ENCODE data around the gene GJB5. TPM values are rescaled to one million over a fixed set of nuclear protein-coding genes. Genes with fewer than 3 reads are reported as not detected.

Gene GJB5
- total and polyA plus RNA-seq, 2 of the 8 experiments (the other 6 are each of a cell fraction or from before 2014, with no cell fraction given): 0.86 to 3.1 TPM

- Histone ChIP-seq H3K4me1 (replicated peaks in 1 of 4; ENCODE audit: control insufficient read depth in 3 of 4, insufficient read depth in 4 of 4, low read length in 3 of 4) (peaks cover 0 to 12% (median 7%) of the 10 kb centered on the region in 4 experiments; a peak in 4 of 7 replicates), H4K5ac (ENCODE audit: insufficient read length, low read depth, low read length) (no peak overlapping the region), H2BK15ac (ENCODE audit: low read length) (no peak overlapping the region), H3K18ac (ENCODE audit: extremely low read depth, low read length) (no peak overlapping the region), H3K79me2 (ENCODE audit: control insufficient read depth in 1 of 2, insufficient read depth in 2 of 2, low read length in 2 of 2) (no peaks in the 10 kb centered on the region), H3K79me1 (ENCODE audit: low read depth, low read length) (no peaks in the 10 kb centered on the region), H3K56ac (replicated peaks; ENCODE audit: insufficient read length, low read depth, low read length) (no peak overlapping the region), H4K20me1 (replicated peaks in 1 of 2; ENCODE audit: control insufficient read depth in 1 of 2, insufficient read depth in 2 of 2, low read length in 2 of 2) (no peaks in the 10 kb centered on the region), H2BK20ac (ENCODE audit: low read length) (no peak overlapping the region), H3K23me2 (ENCODE audit: low read depth, low read length) (no peaks in the 10 kb centered on the region; the same call in 1 of the 2 replicates), H3K4me3 (ENCODE audit: extremely low read depth in 1 of 4, insufficient read depth in 2 of 4, low read depth in 3 of 4, low read length in 4 of 4) (no peak overlapping the region), H2BK12ac (ENCODE audit: low read depth, low read length) (no peak overlapping the region), H2BK5ac (ENCODE audit: low read depth, low read length) (no peak overlapping the region), H2AK5ac (ENCODE audit: low read depth, low read length) (no peak overlapping the region), H4K91ac (replicated peaks; ENCODE audit: insufficient read length, low read length) (no peak overlapping the region), H3K9me3 (ENCODE audit: insufficient read depth in 2 of 2, low read depth in 1 of 2, low read length in 1 of 2) (no peaks in the 10 kb centered on the region), H3K4me2 (ENCODE audit: insufficient read depth in 1 of 2, low read depth in 2 of 2, low read length in 2 of 2) (no peak overlapping the region), H3K14ac (ENCODE audit: insufficient read length) (no peak overlapping the region), H4K8ac (ENCODE audit: extremely low read depth, insufficient read depth, low read length) (no peak overlapping the region), H2BK120ac (replicated peaks; ENCODE audit: low read depth, low read length) (no peak overlapping the region), H2AFZ (ENCODE audit: low read length) (no peak overlapping the region), H3K27ac (ENCODE audit: low read depth, low read length) (no peak overlapping the region), H3K23ac (ENCODE audit: insufficient read length) (no peak overlapping the region), H3K4ac (replicated peaks; ENCODE audit: insufficient read length, low read depth, low read length) (no peak overlapping the region), H3K36me3 (ENCODE audit: control insufficient read depth in 2 of 4, insufficient read depth in 4 of 4, low read length in 3 of 4) (no peaks in the 10 kb centered on the region), H3K27me3 (replicated peaks in 1 of 4; ENCODE audit: control insufficient read depth in 3 of 4, extremely low read depth in 1 of 4, insufficient read depth in 3 of 4, low read length in 3 of 4) (peaks cover 0 to 13% (median 10%) of the 10 kb centered on the region in 4 experiments; a peak in 4 of 7 replicates), H3K9ac (replicated peaks in 1 of 4; ENCODE audit: extremely low read depth in 1 of 4, low read depth in 3 of 4, low read length in 3 of 4) (no peak overlapping the region)
- no peak for DNase-seq (ENCODE audit: low read depth in 1 of 2, low spot score in 2 of 2)
- WGBS, 2 experiments (ENCODE audit: extremely low coverage in 1 of 2, insufficient coverage in 1 of 2, insufficient read length in 1 of 2, insufficient replicate concordance in 2 of 2, low coverage in 1 of 2, low lambda C conversion rate in 2 of 2, missing lambda C conversion rate in 1 of 2): 90% methylated on average over 12 of the region's 12 CpGs; no CpG with 5 or more reads in 1 of the 2 experiments
- ChIA-PET POLR2A (ENCODE audit: partially characterized antibody) (interaction anchor here (1.5 kb wide), 1 partner anchor 58 kb away, joined by 3 read pairs; no protein-coding TSS in a partner anchor), CTCF (ENCODE audit: partially characterized antibody) (interaction anchor here (1.2 to 12.6 kb wide), 4 partner anchors 7 to 72 kb away, joined by 3 to 230 read pairs (median 20); no protein-coding TSS in a partner anchor)
- no peak for FAIRE-seq
- TF ChIP-seq RBBP5 (IDR thresholded peaks at IDR 0.05; ENCODE audit: borderline replicate concordance, low read depth, low read length) (no peak), TBP (IDR thresholded peaks at IDR 0.05; ENCODE audit: low read depth, low read length) (no peak), BRCA1 (IDR thresholded peaks at IDR 0.05; ENCODE audit: low read depth, low read length) (no peak), BACH1 (IDR thresholded peaks at IDR 0.05; ENCODE audit: low read length) (no peak), ASH2L (IDR thresholded peaks at IDR 0.05; ENCODE audit: low read length) (no peak), CHD1 (IDR thresholded peaks at IDR 0.05; ENCODE audit: low read depth, low read length) (no peak)
Measured at GRCh38 chr1:34794790-34795180, 39.9 kb downstream of the GJB5 start.

Measured in H1 (cell line).